Upper lobe of right lung (tissue), 1 donor: Measurements from ENCODE around the gene BTBD19. TPM values are rescaled to one million over a fixed set of nuclear protein-coding genes. Genes with fewer than 3 reads are reported as not detected.
A peak's percentile ranks its signal among the peaks of the same experiment; 100 is the strongest.
"Not testable (repeated sequence)": the region's sequence is repeated elsewhere in the genome, so short reads cannot be mapped to it uniquely, and the experiment has no call there.

ENCODE experiments used
- ATAC-seq: fragments of 200-7000 bp; cut with Tn5 transposase; one replicate; pipeline ENCODE4 v1.9.1; 2020; ENCODE audit warnings: mild to moderate bottlenecking, moderate library complexity
- DNase-seq: peaks from one replicate; pipeline ENCODE4 v3.0.0-alpha.2; 2020
- H3K27ac ChIP-seq: fragments of 200-600 bp; one replicate; pipeline ENCODE4 v1.8.0; 2022
- H3K27me3 ChIP-seq: fragments of 200-600 bp; one replicate; pipeline ENCODE4 v1.8.0; 2022; ENCODE audit warnings: mild to moderate bottlenecking
- H3K36me3 ChIP-seq: fragments of 200-600 bp; one replicate; pipeline ENCODE4 v1.8.0; 2022
- H3K4me1 ChIP-seq: fragments of 200-600 bp; one replicate; pipeline ENCODE4 v1.8.0; 2022
- H3K4me3 ChIP-seq: fragments of 200-600 bp; one replicate; pipeline ENCODE4 v1.8.0; 2022; ENCODE audit warnings: mild to moderate bottlenecking
- H3K9me3 ChIP-seq: fragments of 200-600 bp; one replicate; pipeline ENCODE4 v1.8.0; 2022
- intact Hi-C: fragments of 100-400 bp; cut with DNase I; formaldehyde crosslinking; loops from one replicate; pipeline ENCODE4 v1.11.0; 2022
- total RNA-seq: library from RNA; stranded (reverse); fragmentation: NEBNext Ultra II Directional; extraction: Animal tissue kit (Norgen Biotek cat#: 25700); gene quantifications from one replicate; pipeline ENCODE4 v1.2.1, GENCODE V29; 2021
- TF ChIP-seq, protein P1 (sequence below): fragments of 200-600 bp; IDR thresholded peaks from one replicate; pipeline ENCODE4 v1.8.0; 2022; ENCODE audit warnings: antibody characterized with exemption
- donor health status: DM: no; HTN: yes; CAD: no; lungs with severe emphysema.

BTBD19 gene
- total RNA-seq, 1 donor from 2014 or later: 9.2 TPM

- Histone ChIP-seq H3K27ac (peak overlapping the region; percentile 51), H3K36me3 (no peaks in the 10 kb centered on the region), H3K9me3 (no peaks in the 10 kb centered on the region), H3K27me3 (no peaks in the 10 kb centered on the region), H3K4me3 (no peak overlapping the region), H3K4me1 (no peaks in the 10 kb centered on the region)
- intact Hi-C loops: no loop called here
- ATAC-seq: peak; percentile 24
- peak; percentile 34 for DNase-seq
- TF ChIP-seq, protein P1, sequence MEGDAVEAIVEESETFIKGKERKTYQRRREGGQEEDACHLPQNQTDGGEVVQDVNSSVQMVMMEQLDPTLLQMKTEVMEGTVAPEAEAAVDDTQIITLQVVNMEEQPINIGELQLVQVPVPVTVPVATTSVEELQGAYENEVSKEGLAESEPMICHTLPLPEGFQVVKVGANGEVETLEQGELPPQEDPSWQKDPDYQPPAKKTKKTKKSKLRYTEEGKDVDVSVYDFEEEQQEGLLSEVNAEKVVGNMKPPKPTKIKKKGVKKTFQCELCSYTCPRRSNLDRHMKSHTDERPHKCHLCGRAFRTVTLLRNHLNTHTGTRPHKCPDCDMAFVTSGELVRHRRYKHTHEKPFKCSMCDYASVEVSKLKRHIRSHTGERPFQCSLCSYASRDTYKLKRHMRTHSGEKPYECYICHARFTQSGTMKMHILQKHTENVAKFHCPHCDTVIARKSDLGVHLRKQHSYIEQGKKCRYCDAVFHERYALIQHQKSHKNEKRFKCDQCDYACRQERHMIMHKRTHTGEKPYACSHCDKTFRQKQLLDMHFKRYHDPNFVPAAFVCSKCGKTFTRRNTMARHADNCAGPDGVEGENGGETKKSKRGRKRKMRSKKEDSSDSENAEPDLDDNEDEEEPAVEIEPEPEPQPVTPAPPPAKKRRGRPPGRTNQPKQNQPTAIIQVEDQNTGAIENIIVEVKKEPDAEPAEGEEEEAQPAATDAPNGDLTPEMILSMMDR: no peak
Measured at GRCh38 chr1:44792736-44793502, 15.4 kb upstream of the BTBD19 start.

GRCh38 chr1:44797886-44798285 is 10.4 kb upstream of the BTBD19 start:
- ATAC-seq, H3K36me3 ChIP-seq, H3K27ac ChIP-seq, H3K27me3 ChIP-seq, H3K9me3 ChIP-seq, intact Hi-C loops, H3K4me3 ChIP-seq: not testable (repeated sequence)
- DNase-seq: peak; percentile 19
- peaks cover 21% of the 10 kb centered on the region for H3K4me1 ChIP-seq

DNA sequence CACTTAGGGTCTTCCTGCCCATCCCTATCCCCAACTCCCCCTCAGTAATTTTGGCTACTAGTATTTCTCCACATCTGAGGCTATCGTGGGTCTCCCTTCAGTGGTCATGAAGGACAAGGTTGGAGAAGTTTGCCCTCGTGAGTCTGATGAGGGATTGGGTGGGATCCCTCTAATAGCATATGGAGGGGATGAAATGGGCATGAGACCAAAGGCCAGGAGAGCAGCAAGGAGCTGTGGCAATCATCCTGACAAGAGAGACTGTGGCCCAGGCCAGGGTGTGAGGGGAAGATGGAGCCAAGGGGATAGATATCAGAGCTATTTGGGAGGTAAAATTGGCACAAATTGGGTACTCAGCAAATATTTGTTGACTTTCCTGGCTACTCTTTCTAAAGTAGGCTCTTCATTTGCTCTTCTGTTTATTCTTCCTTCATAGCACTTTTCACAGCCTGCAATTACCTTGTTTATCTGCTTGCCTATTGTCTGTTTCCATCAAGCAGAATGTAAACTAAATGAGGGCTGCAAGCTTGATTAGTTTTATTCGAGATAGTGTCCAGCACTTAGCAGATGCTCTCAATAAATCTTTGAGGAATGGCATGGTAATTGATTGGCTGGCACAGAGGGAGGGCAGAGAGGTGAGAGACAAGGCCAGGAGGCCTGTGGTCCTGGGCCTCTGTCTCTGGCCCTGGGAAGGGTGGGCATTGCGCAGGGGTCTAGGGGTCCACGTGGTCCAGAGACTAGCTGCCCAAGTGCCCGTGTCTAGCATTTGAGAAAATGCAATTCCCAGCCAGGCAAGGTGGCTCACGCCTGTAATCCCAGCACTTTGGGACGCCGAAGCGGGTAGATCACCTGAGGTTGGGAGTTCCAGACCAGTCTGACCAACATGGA is 9.6 kb upstream of the BTBD19 start:
- TF ChIP-seq, protein P1: no peak

GRCh38 chr1:44799770-44800584 is 8.3 kb upstream of the BTBD19 start, which contains the start of gene PLK3:
Gene PLK3 (plus strand): TSS chr1:44800377. CDS start chr1:44800464, 87 bp downstream.
- H3K27ac ChIP-seq: peak within 1 kb of the TSS; percentile 96
- TF ChIP-seq, protein P1: peak; percentile 86
- no peaks in the 10 kb centered on the region for H3K27me3 ChIP-seq
- intact Hi-C loops: no loop called here
- ATAC-seq: peak; percentile 96
- peak within 1 kb of the TSS; percentile 84 for H3K4me3 ChIP-seq
- peaks cover 30% of the 10 kb centered on the region for H3K4me1 ChIP-seq
- peaks cover 25% of the 10 kb centered on the region for H3K36me3 ChIP-seq
- peak; percentile 98 for DNase-seq
- H3K9me3 ChIP-seq: no peaks in the 10 kb centered on the region

More for the DNA sequence above, 9.6 kb upstream of the BTBD19 start:
- intact Hi-C loops: no loop called here
- Histone ChIP-seq H3K4me1 (peaks cover 28% of the 10 kb centered on the region), H3K27me3 (no peaks in the 10 kb centered on the region), H3K9me3 (no peaks in the 10 kb centered on the region), H3K27ac (peak overlapping the region; percentile 96), H3K4me3 (no peak overlapping the region), H3K36me3 (peaks cover 13% of the 10 kb centered on the region)
- no peak for ATAC-seq
- peak; percentile 67 for DNase-seq

- H3K36me3 ChIP-seq: peaks cover 43% of the 10 kb centered on the region
- ATAC-seq (no peak), DNase-seq (peak; percentile 67)
- TF ChIP-seq, protein P1: no peak
- H3K4me1 ChIP-seq: peaks cover 42% of the 10 kb centered on the region
- intact Hi-C loops: no loop called here
- H3K9me3 ChIP-seq: no peaks in the 10 kb centered on the region
- H3K27ac ChIP-seq: peak overlapping the region; percentile 96
- H3K27me3 ChIP-seq: no peaks in the 10 kb centered on the region
- H3K4me3 ChIP-seq: peak overlapping the region; percentile 84
Measured at GRCh38 chr1:44801491-44802305, 6.6 kb upstream of the BTBD19 start.
